ENCODE measurements around the gene KRTAP1-1.
"Not testable (repeated sequence)": the region's sequence is repeated elsewhere in the genome, so short reads cannot be mapped to it uniquely, and the experiment has no call there.

KRTAP1-1 gene

DNA sequence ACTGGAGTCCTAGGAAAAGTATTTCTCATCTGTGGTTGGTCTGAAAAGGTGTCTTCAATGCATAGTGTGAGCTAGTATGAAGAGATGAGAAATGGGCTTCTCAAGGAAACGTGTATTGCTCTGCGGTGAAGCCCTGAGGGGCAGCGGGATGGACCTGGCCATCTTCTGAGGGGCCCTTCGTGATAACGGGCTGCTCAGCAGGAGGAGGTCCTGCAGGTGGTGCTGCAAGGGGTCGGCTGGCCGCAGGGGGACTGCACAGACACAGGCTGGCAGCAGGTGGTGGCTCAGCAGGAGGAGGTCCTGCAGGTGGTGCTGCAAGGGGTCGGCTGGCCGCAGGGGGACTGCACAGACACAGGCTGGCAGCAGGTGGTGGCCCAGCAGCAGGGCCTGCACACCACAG is 13.3 kb upstream of the KRTAP1-1 start:
- DNase-seq = not testable (repeated sequence)

DNA sequence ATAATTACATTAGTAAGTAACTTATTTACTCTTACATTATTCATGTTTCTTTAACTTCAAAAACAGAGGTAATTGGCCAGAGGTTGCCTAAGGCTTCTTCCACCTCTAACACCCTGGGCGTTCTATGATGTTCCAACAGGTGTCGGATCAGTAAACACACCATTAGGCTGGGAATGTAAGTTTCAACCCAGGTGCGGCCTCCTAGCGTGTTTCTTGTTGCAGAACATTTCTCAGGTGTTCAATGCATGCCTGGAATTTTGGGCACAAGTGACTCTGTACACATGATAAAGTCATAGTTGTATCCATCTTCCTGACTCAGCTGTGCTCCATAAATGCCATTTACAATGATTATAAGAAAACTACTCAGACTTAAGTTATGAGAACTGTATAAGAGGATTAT is 12.8 kb upstream of the KRTAP1-1 start:
- DNase-seq = no peak

DNA sequence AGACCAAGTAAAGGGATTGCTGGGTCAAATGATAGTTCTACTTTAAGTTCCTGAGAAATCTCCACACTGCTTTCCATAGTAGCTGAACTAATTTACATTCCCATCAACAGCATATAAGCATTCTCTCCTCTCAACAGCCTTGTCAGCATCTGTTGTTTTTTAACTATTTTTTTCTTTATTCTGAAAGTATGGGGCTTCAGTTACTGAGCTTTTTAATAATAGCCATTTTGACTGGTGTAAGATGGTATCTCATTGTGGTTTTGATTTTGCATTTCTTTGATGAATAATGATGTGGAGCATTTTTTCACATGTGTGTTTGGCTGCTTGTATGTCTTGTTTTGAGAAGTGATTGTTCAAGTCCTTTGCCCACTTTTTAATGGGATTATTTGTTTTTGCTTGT is 11.3 kb upstream of the KRTAP1-1 start:
- no peak for DNase-seq

DNA sequence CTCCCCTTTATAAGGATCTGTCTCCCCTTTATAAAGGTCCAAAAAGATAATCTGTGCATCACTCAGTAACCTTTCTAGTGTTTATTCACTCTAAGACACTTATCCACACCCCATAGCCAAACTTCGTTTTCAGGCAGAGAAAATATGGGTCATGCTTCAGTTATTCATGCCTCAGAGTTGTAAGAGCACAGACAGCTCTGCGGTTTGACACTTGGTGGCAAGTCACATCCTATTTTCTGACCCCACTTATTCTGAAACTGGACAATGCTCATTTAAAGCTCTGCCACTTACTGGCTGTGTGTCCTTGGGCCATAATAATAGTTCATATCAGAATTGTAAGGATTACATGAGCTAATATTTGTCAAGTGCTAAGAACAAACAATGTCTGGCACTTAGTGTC is 7.9 kb upstream of the KRTAP1-1 start:
- DNase-seq = no peak

DNA sequence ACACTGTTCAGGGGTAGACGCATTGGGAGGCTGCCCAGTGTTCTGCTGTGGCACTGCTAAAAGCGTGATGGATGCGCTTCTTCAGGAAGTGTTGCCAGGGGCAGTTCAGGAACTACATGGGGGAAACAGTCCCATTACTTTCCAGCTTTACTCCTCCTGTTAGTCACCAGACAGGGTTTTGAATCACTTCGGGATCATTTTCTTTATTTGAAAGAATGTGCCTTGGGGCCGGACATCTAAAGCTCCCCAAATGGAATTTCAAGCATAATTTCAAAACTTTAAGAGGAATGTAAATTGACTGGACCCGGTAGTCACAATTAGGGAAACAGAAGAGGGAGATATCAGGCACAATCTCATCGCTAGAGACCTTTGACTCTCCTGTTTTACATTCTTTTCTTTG is 7.2 kb upstream of the KRTAP1-1 start:
- DNase-seq = no peak

DNA sequence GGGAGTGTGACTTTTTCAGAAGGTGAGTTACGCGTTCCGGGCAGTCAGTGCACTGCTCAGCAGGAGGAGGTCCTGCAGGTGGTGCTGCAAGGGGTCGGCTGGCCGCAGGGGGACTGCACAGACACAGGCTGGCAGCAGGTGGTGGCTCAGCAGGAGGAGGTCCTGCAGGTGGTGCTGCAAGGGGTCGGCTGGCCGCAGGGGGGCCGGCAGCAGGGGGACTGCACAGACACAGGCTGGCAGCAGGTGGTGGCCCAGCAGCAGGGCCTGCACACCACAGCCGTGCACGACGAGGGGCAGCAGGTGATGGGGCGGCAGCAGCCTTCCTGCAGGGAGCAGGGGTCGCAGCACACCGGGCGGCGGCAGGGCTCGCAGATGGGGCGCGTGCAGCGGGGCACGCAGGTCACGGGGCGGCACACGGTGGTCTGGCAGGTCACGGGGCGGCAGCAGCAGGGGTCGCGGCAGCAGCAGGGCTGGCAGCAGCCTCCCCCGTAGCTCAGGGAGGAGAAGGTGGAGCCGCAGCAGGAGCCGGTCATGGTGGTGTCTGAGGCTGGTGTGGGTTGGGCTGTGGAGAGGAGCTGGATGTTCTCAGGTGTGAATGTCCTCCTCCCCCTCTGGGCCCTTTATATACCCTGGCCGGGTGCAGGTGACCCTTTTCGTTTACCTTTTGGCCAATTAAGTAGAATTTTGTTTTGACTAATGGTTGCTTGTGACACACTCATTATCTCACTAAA is 5.7 kb upstream of the KRTAP1-1 start, which contains the start of gene KRTAP2-1:
TSS of gene KRTAP2-1 (minus strand) at position 582 of the 731 bp plus-strand sequence. CDS start at position 533, 49 bp downstream.
- DNase-seq = not testable (repeated sequence)

DNA sequence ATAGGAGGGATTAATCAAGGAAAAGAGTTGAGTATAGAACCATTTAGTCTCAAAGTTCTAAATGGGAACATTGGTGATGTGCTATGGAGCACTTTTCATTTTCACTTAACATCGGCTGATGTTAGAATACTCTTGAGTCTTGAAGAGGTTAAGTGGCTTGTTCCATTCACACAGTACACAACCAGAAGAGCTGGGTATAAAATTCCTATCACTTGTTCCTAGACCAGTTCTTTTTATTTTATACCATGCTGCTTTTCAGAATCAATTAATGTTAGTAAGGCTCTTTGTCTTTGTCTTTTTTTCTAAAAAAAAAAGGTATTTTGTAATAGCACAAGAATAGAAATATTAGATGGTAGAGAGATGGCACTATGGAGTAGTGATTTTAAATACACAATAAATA is 1.7 kb upstream of the KRTAP1-1 start:
- DNase-seq = no peak

DNA sequence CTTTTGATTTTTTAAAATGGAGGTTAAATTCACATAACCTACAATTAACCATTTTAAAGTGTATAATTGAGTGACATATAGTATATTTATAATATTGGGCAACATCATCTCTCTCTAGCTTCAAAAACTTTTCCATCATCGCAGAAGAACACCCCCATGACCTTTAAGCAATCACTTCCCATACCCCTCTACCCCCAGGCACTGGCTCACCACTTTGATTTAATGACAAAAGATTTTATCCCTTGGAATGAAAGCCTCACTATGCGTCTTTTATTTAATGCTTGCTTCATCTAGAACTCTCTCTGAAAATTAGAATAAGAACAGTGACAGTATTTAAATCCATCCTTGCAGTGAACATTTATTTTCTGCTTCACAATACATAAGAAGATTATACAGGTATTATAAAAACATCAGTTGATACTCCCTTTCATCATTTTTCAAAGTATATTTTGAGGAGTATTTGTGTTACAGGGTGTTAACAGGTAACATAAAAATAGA is 3.3 kb downstream of the KRTAP1-1 start:
- DNase-seq = no peak

DNA sequence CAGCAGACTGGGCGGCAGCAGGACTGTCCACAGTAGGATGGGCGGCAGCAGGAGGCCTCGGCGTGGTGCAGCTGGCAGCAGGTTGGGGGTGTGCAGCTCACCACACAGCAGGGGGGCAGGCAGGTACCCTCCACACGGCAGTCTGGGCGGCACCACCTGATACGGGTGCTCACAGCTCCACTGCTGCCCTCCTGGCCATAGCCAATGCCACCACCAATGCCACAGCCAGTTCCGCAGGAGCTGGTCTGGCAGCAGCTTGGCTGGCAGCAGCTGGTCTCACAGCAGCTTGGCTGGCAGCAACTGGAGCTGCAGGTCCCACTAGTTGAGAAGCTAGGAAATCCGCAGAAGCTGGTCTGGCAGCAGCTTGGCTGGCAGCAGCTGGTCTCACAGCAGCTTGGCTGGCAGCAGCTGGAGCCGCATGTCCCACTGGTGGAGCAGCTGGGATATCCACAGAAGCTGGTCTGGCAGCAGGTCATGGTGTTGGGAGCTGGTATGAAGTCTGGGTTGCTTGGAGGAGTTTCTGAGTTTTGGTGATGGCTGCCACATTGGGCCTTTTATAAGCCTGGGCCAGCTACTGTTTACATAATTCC is 6.8 kb downstream of the KRTAP1-1 start, which contains the start of gene KRTAP1-3:
TSS of gene KRTAP1-3 (minus strand) at position 529 of the 590 bp plus-strand sequence. CDS start at position 476, 53 bp downstream.
- not testable (repeated sequence) for DNase-seq

DNA sequence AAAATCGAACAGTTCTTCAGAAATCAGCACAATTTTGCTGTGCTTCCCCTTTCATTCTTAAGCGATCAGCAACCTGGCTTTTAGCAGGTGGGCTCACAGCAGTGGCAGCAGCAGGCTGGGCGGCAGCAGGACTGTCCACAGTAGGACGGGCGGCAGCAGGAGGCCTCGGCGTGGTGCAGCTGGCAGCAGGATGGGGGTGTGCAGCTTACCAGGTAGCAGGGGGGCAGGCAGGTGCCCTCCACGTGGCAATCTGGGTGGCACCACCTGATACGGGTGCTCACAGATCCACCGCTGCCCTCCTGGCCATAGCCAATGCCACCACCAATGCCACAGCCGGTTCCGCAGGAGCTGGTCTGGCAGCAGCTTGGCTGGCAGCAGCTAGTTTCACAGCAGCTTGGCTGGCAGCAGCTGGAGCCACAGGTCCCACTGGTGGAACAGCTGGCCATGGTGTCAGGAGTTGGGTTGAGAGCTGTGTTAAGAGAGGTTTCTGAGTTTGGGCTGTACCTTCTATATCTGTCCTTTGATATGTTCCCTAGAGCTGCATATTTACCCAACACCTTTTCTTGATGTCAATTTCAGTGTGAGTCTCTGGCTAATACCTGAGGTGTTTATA is 11.5 kb downstream of the KRTAP1-1 start, which contains the start of gene KRTAP1-4:
TSS of gene KRTAP1-4 (minus strand) at position 563 of the 613 bp plus-strand sequence. CDS start at position 446, 117 bp downstream.
- no peak for DNase-seq

DNA sequence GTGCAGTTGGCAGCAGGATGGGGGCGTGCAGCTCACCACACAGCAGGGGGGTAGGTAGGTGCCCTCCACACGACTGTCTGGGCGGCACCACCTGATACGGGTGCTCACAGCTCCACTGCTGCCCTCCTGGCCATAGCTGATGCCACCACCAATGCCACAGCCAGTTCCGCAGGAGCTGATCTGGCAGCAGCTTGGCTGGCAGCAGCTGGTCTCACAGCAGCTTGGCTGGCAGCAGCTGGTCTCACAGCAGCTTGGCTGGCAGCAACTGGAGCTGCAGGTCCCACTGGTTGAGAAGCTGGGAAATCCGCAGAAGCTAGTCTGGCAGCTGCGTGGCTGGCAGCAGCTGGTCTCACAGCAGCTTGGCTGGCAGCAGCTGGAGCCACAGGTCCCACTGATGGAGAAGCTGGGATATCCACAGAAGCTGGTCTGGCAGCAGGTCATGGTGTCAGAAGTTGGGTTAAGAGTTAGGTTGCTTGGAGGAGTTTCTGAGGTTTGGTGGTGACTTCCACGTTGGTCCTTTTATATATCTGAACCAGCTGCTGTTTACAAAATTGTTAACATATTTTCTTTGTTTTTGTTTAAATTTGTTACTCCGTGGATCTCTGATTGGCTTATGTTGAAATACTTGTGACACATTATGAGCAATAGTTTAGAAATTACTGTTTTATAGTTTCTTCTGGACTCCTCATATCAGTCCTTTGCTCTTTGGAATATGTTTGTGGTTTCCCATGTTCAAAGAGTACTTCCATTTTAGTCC is 14.4 kb downstream of the KRTAP1-1 start, which contains the start of gene KRTAP1-5:
TSS of gene KRTAP1-5 (minus strand) at position 494 of the 757 bp plus-strand sequence. CDS start at position 441, 53 bp downstream.
- no peak for DNase-seq

DNA sequence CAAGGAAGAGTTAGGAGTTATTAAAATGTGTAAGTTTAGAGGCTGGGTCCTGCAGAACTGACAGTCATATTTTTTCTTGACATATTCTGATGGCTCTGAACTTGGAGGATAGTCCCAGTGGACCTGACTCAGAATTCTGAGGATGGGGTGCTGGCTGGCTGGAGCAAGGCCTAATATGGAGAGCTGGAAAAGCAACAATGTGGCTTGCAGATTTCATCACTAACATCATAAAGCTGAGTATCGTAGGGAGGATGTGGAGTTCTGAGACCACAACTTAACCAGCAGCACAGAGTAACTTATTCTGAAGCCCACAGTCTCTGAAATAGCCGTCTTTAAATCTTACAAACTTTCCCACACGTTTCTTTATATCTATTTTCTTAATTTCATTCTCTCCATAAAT is 16.6 kb downstream of the KRTAP1-1 start:
- DNase-seq = no peak

DNA sequence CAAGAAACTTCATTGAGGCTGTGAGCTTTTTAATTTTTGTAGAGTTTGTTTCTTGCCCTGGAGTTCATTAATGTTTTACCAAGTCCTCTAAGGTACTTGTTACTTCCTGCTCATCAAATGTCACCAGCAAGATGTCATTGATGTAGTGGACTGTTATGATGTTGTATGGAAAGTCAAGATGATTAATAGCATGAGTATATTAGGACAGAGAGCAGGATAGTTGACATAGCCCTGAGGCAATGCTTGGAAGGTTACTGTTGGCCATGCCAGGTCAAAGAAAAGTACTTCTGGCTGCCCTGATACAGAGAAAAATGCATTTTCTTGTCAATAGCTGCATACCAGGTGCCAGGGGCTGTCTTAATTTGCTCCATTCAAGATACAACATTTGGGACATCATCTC is 20.9 kb downstream of the KRTAP1-1 start:
- no peak for DNase-seq

DNA sequence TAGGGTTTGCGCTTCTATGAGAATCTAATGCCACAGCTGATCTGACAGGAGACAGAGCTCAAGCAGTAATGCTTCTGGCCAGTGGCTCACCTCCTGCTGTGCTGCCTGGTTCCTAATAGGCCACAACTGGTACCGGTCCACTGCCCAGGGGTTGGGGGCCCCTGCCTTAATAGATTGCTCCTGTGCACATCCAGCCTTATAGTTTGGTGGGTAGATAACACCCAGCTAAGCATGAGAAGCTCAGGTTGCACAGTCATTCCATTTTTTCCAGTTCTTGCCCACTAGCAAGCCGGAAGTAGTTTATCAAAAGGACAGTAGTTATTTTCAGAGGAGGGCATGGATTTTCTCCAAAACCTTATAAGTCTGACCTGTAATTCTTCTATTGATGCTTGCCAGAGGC is 21.8 kb downstream of the KRTAP1-1 start:
- no peak for DNase-seq

DNA sequence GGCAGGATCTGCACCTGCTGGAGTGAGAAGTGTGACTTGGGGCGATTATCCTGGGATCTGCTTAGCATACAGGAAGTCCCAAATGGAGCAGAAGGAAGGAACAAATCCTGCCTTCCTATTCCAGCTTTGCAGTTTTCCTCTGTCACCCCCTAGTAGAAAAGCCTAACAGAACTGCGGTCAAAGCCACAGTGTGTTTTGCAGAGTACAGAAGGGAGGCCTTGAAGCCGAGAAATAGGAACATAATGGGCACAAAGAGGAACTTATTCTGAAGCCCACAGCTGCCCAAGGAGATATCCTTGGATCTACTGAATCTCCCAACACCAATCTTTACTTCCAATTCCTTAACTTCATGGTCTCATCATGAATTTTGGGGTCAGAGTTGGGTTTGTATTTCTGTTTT is 22.7 kb downstream of the KRTAP1-1 start:
- no peak for DNase-seq

DNA sequence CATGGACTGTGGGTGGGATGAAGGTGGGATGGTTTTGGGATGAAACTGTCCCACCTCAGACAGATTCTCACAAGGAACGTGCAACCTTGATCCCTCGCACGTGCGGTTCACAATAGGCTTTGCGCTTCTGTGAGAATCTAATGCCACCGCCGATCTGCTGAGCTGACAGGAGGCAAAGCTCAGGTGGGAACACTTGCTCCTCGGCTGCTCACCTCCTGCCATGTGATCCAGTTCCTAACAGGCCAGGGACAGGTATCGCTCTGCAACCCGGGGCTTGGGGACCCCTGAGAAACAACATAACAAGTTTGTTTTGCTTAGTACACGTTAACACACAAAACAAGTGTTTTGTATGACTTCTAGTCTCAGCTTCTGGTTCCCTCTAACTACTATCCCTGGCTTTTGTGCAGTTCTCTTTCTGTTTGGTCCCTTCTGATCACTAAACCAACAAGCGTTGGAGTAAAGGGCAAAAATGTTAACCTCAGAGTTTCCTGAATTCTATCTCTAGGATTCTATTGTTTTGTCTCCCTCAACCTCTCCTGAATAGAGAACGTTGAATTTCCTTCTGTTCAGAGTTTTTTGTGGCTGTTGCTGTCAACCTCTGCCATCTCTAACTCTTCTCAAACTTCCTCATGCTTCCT is 24.6 kb downstream of the KRTAP1-1 start:
- no peak for DNase-seq

DNA sequence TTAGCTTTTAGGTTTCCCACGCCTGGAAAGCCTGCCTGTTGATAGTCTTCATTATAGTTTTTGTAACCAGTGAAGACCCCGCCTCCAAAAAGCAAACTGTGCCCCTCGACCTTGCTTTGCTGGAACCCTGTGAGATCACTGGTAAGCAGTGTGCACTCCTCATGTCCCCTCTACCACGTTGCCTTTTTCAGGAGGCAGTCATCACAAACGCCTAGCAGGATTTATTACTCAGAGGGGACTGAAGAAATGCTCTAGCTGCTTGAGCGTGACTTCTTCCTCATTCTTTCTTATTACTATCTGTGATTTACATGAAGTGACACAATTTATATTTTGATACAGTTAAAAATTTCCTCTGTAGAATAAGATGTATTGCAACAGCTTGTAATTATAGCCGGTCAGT is 25.8 kb downstream of the KRTAP1-1 start:
- DNase-seq = no peak

DNA sequence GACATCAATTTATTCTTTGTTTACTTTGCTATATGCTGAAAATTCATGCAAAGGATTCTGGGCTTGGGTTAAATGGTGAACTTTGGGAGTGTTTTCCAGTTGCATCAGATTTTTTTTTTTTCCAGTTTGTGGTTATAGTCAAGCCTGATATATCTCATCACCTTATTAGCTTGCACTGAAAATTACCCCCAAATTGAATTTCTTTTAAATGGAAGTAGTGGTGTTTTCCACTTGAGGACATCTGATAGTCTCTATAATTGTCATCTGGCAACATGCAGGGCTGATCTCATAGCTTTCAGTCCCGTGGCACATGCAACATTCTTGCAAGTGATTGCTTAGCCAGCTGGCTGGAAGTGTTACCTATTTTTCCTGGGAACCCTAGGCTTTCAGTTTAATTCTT is 27.6 kb downstream of the KRTAP1-1 start:
- no peak for DNase-seq

DNA sequence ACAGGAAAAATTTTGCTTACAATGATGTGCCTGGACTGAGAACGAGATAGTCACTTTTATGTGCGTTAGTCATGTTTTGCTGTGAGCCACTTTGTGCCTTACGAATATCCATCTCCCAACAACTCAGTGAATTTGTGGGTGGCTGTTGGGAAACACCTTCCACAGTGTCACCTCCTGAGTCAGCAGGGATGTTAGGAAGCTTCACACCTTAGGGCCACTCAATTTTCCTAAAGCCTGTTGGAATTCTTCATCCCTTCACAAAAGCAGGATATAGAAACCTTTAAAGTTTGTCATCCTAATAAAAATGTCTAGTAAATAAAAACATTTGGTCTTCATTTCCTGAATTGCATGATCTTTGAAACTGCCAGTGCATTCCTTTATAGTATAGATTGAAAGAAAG is 28.1 kb downstream of the KRTAP1-1 start:
- DNase-seq = no peak

DNA sequence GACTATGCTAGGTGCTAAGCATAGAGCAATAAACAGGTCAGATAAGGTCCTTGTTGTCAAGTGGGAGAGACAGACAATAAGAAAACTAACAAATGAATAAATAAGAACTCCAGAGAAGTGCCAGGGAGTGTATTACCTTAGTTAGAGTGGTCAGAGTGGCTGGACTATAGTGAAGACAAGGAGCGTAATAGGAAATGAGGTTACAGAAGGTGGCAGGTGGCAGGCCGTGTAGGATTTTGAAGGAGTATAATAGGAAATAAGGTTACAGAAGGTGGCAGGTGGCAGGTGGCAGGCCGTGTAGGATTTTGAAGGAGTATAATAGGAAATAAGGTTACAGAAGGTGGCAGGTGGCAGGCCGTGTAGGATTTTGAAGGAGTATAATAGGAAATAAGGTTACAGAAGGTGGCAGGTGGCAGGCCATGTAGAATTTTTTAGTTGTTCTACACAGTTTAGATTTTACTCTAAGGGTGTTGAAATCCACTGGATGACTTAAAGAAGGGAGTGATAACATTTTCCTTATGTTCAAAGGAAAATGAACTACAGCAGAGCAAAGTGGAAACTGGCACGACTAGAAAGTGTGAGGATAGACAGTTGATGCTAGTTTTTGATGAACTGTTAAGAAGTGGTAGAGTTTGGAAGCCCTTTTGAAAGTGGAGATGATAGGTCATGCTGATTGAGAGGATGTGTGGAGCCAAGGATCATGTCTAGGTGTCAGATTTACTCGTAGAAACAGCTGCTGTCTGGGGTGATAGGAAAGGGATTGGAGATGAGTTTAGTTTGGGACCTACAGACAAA is 28.7 kb downstream of the KRTAP1-1 start:
- DNase-seq = no peak

DNA sequence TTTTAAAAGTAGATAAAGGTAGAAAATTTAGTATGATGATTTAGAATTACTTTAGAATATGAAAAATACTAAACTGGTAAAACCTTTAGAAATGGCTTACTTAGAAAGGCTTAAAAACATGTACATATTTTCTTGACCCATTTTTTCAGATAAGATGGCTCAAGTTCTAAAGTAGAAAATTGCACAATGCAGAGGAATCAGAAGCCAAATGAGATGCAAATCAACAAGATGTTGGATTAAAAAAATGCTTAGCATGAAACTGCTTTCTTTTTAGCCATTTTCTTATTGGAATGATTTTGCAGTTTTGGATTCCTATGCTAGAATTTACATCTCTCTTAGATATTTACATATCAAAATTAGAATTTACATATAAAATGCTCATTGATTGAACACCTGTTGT is 30.8 kb downstream of the KRTAP1-1 start:
- no peak for DNase-seq

DNA sequence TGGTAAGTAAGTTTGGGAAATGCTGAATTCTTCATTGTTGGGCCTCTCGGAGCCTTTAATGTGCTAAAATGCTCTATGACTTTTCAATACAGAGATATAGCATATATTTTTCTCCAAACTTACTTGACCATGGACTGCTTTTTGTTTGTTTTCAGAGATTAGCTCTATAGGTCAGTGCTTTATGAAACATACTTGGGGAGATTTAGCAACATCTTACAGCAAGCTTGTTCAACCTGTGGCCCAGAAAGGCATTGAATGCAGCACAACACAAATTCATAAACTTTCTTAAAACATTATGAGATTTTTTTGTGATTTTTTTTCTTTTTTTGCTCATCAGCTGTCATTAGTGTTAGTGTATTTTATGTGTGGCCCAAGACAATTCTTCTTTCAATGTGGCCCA is 31.3 kb downstream of the KRTAP1-1 start:
- DNase-seq = no peak

Measured in NCI-H187 treated with DMSO at 0.1 percent for 48 hours (cell line).